GM13977 (cell line): ENCODE results near the gene TPSB2.
"Not testable (repeated sequence)": the region's sequence is repeated elsewhere in the genome, so short reads cannot be mapped to it uniquely, and the experiment has no call there.

Source experiments
- DNase-seq: peaks from one replicate; pipeline ENCODE4 v3.0.0; 2012; ENCODE audit warnings: low spot score
- CTCF ChIP-seq: IDR thresholded peaks from 2 replicates; pipeline ENCODE4 v1.5.1; 2012; ENCODE audit warnings: mild to moderate bottlenecking, control low read depth; ENCODE audit not compliant: insufficient read depth; ENCODE audit errors: extremely low read depth, missing control alignments
- in situ Hi-C: fragments of 300-500 bp; cut with MboI; formaldehyde crosslinking; loops from one replicate; pipeline ENCODE4 v1.12.0; 2022; ENCODE audit warnings: low sequenced_read_pairs, low pct_unique_long_range_greater_than_20kb, mixed read lengths, inconsistent platforms; ENCODE audit not compliant: unreplicated experiment

Gene TPSB2

DNA sequence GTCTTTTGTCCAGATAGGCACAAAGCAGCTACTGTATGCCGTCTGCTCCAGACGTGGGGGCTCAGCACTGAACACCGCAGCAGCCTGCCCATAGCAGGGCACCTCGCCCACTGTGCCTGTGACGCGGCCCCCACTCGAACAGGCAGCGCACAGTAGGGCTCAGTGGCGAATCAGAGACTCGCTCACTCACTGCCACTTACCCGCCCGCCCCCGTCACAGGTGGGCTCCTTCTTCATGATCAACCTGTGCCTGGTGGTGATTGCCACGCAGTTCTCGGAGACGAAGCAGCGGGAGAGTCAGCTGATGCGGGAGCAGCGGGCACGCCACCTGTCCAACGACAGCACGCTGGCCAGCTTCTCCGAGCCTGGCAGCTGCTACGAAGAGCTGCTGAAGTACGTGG is 28.5 kb downstream of the TPSB2 start:
- no peak for DNase-seq
- in situ Hi-C loops, result no loop called here

GRCh38 chr16:1200014-1200627 is 29.9 kb downstream of the TPSB2 start:
- in situ Hi-C loops, result no loop called here
- DNase-seq, result no peak
- no peak for TF ChIP-seq CTCF

More for the DNA sequence above, 28.5 kb downstream of the TPSB2 start:
- TF ChIP-seq CTCF, result no peak

GRCh38 chr16:1199347-1200013 is 30.5 kb downstream of the TPSB2 start:
- in situ Hi-C loops, result no loop called here
- no peak for DNase-seq

GRCh38 chr16:1198671-1199346 is 31.2 kb downstream of the TPSB2 start:
- not testable (repeated sequence) for DNase-seq

More at GRCh38 chr16:1199347-1200013, 30.5 kb downstream of the TPSB2 start:
- no peak for TF ChIP-seq CTCF

DNA sequence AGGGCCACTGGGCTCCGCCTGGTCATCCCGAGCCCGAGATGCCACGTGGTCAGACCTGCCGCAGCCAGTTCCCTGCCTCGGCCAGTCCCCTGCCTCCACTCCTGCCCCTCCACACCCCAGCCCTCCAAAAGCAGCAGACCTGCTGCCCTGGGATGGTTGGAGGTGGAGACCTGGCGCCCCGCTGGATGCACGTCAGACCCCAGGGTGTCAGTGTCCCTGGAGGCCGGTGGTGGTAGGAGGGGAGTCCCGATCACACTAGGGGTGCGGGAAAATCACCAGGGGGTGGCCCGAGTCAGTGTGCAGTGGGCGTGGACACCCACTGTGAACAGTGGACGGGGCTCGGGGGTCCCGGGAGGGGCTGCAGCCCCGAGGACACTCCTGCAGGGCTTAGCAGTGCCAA is 31.8 kb downstream of the TPSB2 start:
- in situ Hi-C loops, result no loop called here
- DNase-seq, result no peak
- TF ChIP-seq CTCF, result no peak

More at GRCh38 chr16:1198671-1199346, 31.2 kb downstream of the TPSB2 start:
- in situ Hi-C loops, result not testable (repeated sequence)

DNA sequence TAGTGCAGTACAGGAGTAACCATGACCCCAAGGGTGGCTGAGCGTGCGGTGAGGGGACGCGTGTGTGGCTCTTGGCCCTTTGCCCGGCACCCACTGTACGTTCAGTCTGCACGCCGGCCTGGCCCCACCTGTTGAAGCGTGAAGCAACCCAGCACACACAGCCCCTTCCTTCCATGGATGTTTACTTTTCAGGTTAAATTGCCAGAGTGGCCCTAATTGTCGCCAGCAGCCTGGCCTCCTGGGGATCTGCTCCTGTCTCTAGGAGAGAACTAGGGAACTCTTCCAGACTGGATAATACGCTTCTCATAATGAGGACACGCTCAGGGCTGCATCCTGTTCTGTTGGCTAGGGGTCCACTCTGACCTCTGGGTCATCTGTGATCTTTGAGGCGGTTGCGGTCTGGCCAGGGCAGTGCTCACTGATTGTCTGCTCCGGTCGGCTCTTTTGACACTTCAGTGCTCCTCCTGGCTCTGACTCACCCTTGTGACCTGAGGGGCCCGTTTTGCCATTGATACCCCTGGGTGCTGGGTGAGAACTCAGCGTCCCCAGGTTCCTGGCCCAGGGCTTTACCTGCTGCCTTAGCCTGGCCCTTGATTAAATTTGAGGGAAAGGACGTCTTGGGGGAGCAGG is 32.6 kb downstream of the TPSB2 start:
- in situ Hi-C loops, result no loop called here
- no peak for TF ChIP-seq CTCF
- DNase-seq, result no peak

- DNase-seq, result no peak
- TF ChIP-seq CTCF, result no peak
- in situ Hi-C loops, result no loop called here
These were observed 33.5 kb downstream of the TPSB2 start for GRCh38 chr16:1196494-1196893.
